Nephron (organoid): Measurements from ENCODE around the gene FAM89B.

Experiments used
- H3K27ac Mint-ChIP-seq, 3 experiments: 2 replicates each; pipeline ENCODE4 v1.8.0; 2020; ENCODE audit warnings: mixed read lengths in 3 of 3, mild to moderate bottlenecking in 2 of 3, moderate library complexity in 1 of 3
- H3K27me3 Mint-ChIP-seq: 2 replicates; pipeline ENCODE4 v1.8.0; 2021; ENCODE audit warnings: low read depth, mild to moderate bottlenecking, moderate library complexity, mixed read lengths
- H3K36me3 Mint-ChIP-seq: 2 replicates; pipeline ENCODE4 v1.8.0; 2020; ENCODE audit warnings: low read depth, mixed read lengths
- H3K4me1 Mint-ChIP-seq: 2 replicates; pipeline ENCODE4 v1.8.0; 2020; ENCODE audit warnings: mixed read lengths
- H3K4me3 Mint-ChIP-seq, 3 experiments: 2 replicates each; pipeline ENCODE4 v1.8.0; 2020; ENCODE audit warnings: mild to moderate bottlenecking in 3 of 3, mixed read lengths in 3 of 3, moderate library complexity in 2 of 3
- H3K9me3 Mint-ChIP-seq: 2 replicates; pipeline ENCODE4 v1.8.0; 2020; ENCODE audit warnings: mixed read lengths
- TF ChIP-seq, protein P1 (sequence below), 3 experiments: fragments of 200-600 bp; sonication (generic); IDR thresholded peaks; one replicate each; pipeline ENCODE4 v1.5.0; 2021; ENCODE audit warnings: antibody characterized with exemption in 3 of 3; ENCODE audit not compliant: unreplicated experiment in 3 of 3

FAM89B gene

DNA sequence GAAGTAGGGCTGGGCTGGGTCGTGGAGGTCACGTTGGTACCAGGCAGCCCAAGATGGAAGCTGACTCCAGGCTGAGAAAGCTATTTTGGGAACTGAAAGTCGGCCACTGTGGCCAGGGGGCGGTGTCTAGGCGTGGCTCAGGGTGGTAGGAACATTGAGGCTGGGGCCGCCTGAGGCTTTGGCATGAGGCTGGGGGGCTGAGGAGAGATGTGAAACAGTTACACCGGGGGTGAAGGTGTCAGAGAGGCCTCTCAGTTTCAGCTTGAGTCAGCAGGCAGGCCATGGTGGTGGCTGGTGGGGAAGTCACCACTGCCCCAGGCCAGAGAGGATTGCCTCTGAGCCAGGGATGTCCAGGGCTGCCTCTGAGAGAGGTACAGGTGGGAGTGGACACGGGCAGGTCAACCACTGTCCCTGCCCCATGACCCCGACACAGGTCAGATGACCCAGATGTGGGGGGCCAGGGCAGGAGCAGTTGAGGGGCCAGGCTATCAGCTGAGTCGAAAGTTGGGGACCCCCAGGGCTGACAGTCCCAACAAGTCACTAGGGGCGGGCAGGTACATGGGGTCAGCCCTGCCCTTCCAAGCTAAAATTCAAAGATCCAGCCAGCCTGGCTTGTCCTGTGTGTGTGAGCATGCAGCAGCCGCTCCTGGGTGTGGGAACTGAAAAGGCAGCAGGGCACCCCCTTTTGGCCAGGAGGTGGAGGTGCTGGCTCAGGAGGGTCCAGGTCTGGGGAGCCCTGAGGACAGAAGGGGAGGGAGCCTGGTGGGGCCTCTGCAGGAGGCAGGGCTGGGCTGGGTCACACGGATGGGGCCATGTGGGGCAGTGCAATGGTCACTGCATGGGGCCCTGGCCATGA lies 16.1 kb downstream of the FAM89B start:
- peaks cover 19% of the 10 kb centered on the region for H3K27me3 Mint-ChIP-seq
- H3K36me3 Mint-ChIP-seq, result peaks cover 4% of the 10 kb centered on the region
- no peaks in the 10 kb centered on the region for H3K9me3 Mint-ChIP-seq

DNA sequence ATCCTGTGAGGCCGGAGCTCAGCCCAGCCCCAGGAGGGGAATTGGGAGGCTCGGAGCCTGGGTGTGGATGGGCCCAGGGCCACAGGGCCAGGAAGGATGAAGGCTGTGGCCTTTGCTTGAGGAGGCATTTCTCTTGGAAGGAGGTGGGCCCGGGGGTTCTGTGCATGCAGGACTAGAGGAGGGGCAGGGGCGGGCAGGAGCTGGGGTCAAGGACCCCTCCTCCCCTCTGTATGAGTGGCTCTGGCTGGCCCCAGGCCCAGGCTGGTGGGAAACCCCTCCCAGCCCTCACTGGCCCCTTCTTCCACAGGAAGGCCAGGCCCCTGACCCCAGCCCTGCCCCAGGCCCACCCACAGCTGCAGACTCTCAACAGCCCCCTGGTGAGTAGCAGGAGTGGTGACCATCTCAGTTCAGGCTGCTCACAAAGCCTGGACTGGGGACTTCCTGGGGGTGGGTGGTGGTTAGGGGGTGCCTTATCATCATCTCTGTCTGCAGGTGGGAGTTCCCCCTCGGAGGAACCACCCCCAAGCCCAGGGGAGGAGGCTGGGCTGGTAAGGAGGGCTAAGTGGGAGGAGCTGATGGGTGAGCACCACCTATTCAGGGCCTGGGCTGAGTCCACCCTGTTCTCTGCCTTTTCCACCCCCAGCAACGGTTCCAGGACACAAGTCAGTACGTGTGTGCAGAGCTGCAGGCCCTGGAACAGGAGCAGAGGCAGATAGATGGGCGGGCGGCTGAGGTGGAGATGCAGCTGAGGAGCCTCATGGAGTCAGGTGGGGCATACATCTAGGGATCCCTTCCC lies 17.3 kb downstream of the FAM89B start:
- no peak overlapping the region for H3K4me3 Mint-ChIP-seq
- no peaks in the 10 kb centered on the region for H3K9me3 Mint-ChIP-seq
- peaks cover 27% of the 10 kb centered on the region for H3K4me1 Mint-ChIP-seq
- peaks cover 4% of the 10 kb centered on the region for H3K36me3 Mint-ChIP-seq
- H3K27me3 Mint-ChIP-seq, result peaks cover 24% of the 10 kb centered on the region
- H3K27ac Mint-ChIP-seq, result no peak overlapping the region
- TF ChIP-seq, protein P1, sequence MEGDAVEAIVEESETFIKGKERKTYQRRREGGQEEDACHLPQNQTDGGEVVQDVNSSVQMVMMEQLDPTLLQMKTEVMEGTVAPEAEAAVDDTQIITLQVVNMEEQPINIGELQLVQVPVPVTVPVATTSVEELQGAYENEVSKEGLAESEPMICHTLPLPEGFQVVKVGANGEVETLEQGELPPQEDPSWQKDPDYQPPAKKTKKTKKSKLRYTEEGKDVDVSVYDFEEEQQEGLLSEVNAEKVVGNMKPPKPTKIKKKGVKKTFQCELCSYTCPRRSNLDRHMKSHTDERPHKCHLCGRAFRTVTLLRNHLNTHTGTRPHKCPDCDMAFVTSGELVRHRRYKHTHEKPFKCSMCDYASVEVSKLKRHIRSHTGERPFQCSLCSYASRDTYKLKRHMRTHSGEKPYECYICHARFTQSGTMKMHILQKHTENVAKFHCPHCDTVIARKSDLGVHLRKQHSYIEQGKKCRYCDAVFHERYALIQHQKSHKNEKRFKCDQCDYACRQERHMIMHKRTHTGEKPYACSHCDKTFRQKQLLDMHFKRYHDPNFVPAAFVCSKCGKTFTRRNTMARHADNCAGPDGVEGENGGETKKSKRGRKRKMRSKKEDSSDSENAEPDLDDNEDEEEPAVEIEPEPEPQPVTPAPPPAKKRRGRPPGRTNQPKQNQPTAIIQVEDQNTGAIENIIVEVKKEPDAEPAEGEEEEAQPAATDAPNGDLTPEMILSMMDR (IDR thresholded peaks at IDR 0.05; ENCODE audit: unreplicated experiment in 3 of 3), result no peak

More for the DNA sequence above, 16.1 kb downstream of the FAM89B start:
- Mint-ChIP-seq H3K27ac (peak overlapping the region in 1 of 3 experiments; percentile 23), H3K4me3 (peak overlapping the region in 1 of 3 experiments; percentile 38), H3K4me1 (peaks cover 27% of the 10 kb centered on the region)
- TF ChIP-seq, protein P1 (IDR thresholded peaks at IDR 0.05; ENCODE audit: unreplicated experiment in 3 of 3), result peak; percentile 28 to 40 (median 32)

DNA sequence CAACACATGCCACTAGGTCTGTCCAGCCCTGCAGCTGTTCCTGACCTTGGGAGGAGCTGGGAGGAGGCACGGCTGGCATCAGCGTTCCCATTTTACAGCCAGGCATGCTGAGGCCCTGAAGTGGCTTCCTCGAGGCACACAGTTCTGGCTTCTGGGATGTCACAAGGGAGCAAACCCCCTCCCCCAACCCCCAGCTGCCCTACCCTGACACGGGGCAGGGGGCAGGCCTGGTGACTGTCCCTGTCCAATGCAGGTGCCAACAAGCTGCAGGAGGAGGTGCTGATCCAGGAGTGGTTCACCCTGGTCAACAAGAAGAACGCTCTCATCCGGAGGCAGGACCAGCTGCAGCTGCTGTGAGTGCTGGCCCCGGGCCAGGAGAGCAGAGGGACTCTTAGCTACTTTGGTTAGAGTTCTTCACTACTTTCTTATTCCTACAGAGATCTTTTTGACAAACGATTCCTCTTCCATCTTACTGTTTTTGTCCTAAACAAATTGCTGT lies 18.0 kb downstream of the FAM89B start:
- Mint-ChIP-seq H3K36me3 (peaks cover 4% of the 10 kb centered on the region), H3K4me1 (peaks cover 27% of the 10 kb centered on the region), H3K9me3 (no peaks in the 10 kb centered on the region), H3K4me3 (peak overlapping the region; percentile 40 to 65 (median 60)), H3K27ac (peak overlapping the region in 2 of 3 experiments; percentile 77), H3K27me3 (peaks cover 29% of the 10 kb centered on the region)
- TF ChIP-seq, protein P1 (IDR thresholded peaks at IDR 0.05; ENCODE audit: unreplicated experiment in 3 of 3), result no peak

DNA sequence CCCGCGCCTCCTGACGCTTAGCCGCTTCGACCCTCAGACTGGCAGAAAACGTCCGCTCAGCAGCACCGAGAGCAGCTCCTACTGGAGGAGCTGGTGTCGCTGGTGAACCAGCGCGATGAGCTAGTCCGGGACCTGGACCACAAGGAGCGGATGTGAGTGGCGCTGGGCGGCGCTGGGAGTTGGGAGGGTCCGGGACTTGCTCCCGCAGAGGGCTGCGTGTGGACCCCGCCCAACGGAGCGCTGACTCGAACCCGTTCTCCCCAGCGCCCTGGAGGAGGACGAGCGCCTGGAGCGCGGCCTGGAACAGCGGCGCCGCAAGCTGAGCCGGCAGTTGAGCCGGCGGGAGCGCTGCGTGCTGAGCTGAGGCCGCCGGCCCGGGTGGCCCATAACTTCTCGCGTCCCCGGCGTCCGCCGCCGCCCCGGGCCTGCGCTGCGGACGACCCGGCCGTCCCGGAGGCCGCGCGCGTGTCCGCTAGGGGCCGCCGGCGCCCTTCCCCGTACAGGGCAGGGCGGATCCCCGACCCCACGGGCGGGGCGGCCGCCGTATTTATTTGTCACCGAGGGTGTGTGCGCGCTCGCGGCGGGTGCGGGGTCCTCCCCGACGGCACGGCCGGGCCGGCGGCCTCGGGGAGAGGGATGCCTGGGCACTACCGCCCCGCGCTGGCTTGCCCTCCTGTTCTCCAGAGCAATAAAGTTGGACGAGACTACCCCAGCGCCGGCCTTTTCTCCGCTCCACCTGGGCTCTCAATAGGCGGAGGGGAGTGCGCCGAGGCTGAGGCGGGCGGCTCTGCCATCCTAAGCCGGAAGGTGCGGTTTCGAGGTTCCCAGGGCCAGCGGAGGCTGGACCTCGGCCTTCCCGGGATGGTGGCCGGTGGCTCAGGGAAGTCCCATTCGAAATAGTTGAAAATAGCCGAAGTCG lies 19.9 kb downstream of the FAM89B start:
- no peak overlapping the region for H3K27ac Mint-ChIP-seq
- TF ChIP-seq, protein P1 (IDR thresholded peaks at IDR 0.05; ENCODE audit: unreplicated experiment in 3 of 3), result peak in 2 of 3 experiments; percentile 6 to 35
- peaks cover 4% of the 10 kb centered on the region for H3K36me3 Mint-ChIP-seq
- no peaks in the 10 kb centered on the region for H3K9me3 Mint-ChIP-seq
- peaks cover 18% of the 10 kb centered on the region for H3K4me1 Mint-ChIP-seq
- H3K4me3 Mint-ChIP-seq, result peak overlapping the region in 1 of 3 experiments; percentile 45
- H3K27me3 Mint-ChIP-seq, result peaks cover 32% of the 10 kb centered on the region

DNA sequence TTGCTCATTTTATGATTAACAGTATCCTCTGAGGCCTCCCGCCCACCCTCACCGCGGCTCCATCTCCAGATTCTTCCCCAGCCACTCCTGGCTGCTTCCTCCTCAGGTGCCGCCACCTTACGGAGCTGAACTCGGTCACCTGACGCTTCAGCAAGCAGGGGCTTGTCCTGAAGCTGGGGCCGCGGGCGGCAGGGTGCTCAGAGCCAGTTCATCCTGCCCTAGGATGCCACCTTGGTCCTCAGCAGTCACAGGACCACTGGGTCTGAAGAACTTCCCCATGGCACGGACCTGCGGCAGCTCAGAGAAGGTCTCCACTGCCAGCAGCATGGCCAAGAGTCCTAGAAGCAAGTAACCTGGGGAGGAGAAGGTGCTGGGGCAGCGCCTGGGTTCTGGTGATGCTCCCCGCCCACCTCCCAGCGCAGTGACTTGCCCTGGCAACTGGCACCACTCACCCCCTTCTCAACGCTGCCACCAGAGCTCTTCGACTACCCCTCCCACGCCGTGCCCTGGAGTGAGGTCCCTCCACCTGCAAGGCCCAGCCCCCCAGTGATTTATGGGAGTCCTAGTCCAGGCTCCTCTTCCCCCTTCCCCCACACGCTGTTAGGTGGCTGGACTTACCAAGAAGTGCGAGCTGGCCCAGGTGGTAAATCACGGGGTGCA lies 20.6 kb downstream of the FAM89B start:
- Mint-ChIP-seq H3K27ac (no peak overlapping the region), H3K36me3 (peaks cover 7% of the 10 kb centered on the region), H3K27me3 (peaks cover 32% of the 10 kb centered on the region), H3K4me1 (peaks cover 12% of the 10 kb centered on the region), H3K9me3 (no peaks in the 10 kb centered on the region), H3K4me3 (peak overlapping the region in 2 of 3 experiments; percentile 32 to 36)
- TF ChIP-seq, protein P1 (IDR thresholded peaks at IDR 0.05; ENCODE audit: unreplicated experiment in 3 of 3), result no peak
